Breast epithelium (tissue), 4 donors: ENCODE data around the gene LBHD2. TPM values are rescaled to one million over a fixed set of nuclear protein-coding genes. Genes with fewer than 3 reads are reported as not detected.

Experiments used
- DNase-seq, 2 donors: peaks; one replicate each; pipeline ENCODE4 v3.0.0-alpha.2; 2019; ENCODE audit warnings: low spot score in 2 of 2
- H3K27ac ChIP-seq, 2 donors: fragments of 200-600 bp; sonication (generic) in 1 of 2; one replicate each; pipeline ENCODE4 v1.5.1; 2016 to 2019; ENCODE audit warnings: mild to moderate bottlenecking in 1 of 2
- H3K27me3 ChIP-seq, 2 donors: fragments of 200-600 bp; sonication (generic) in 1 of 2; one replicate each; pipeline versions ENCODE4 v1.5.1 to v1.6.0; 2017 to 2019; ENCODE audit warnings: control low read depth in 1 of 2, mild to moderate bottlenecking in 1 of 2
- H3K36me3 ChIP-seq: fragments of 200-600 bp; one replicate; pipeline ENCODE4 v1.5.1; 2019
- H3K4me1 ChIP-seq, 2 donors: fragments of 200-600 bp; sonication (generic); one replicate each; pipeline ENCODE4 v1.5.1; 2016 to 2019; ENCODE audit warnings: control low read depth in 1 of 2
- H3K4me3 ChIP-seq, 3 donors: fragments of 200-600 bp; sonication (generic); 1 replicate in 2 of 3; 2 replicates in 1 of 3; pipeline ENCODE4 v1.5.1; 2016 to 2019; ENCODE audit warnings: mild to moderate bottlenecking in 3 of 3, moderate library complexity in 2 of 3
- H3K9me3 ChIP-seq, 2 donors: fragments of 200-600 bp; sonication (generic) in 1 of 2; one replicate each; pipeline ENCODE4 v1.5.1; 2016 to 2019; ENCODE audit warnings: control low read depth in 1 of 2
- CTCF ChIP-seq, 3 donors: fragments of 450-650 bp; IDR thresholded peaks; one replicate each; pipeline ENCODE4 v1.5.1; 2016 to 2017; ENCODE audit warnings: antibody characterized with exemption in 3 of 3, mild to moderate bottlenecking in 3 of 3, moderate library complexity in 3 of 3
- POLR2A ChIP-seq: fragments of 450-650 bp; IDR thresholded peaks from one replicate; pipeline ENCODE4 v1.6.1; 2016; ENCODE audit warnings: antibody characterized with exemption, mild to moderate bottlenecking, moderate library complexity
- POLR2AphosphoS5 ChIP-seq, 3 donors: sonication (generic); formaldehyde crosslinking; IDR thresholded peaks; one replicate each; pipeline ENCODE4 v1.6.1; 2017; ENCODE audit warnings: antibody characterized with exemption in 3 of 3
- intact Hi-C: fragments of 100-400 bp; cut with DNase I; formaldehyde crosslinking; loops from one replicate; pipeline ENCODE4 v1.15.1; 2023; ENCODE audit warnings: low total_unique reads
- total RNA-seq, 3 donors: library from RNA; depleted of rRNA; stranded (reverse); fragments of >200 nt; gene quantifications; one replicate each; pipeline ENCODE4 v1.1.0, GENCODE V29; 2016

The LBHD2 gene
- total RNA-seq, 3 donors from 2014 or later: not detected

GRCh38 chr14:103078860-103079587 is 5.0 kb upstream of the LBHD2 start:
- intact Hi-C loops: no loop called here
- H3K4me1 ChIP-seq: peaks cover 0 to 6% of the 10 kb centered on the region in 2 donors
- TF ChIP-seq POLR2A (no peak), POLR2AphosphoS5 (IDR thresholded peaks at IDR 0.05) (no peak), CTCF (IDR thresholded peaks at IDR 0.05) (no peak)

GRCh38 chr14:103081951-103082350 is 2.1 kb upstream of the LBHD2 start:
- intact Hi-C loops: no loop called here

More at GRCh38 chr14:103078860-103079587, 5.0 kb upstream of the LBHD2 start:
- Histone ChIP-seq H3K36me3 (no peaks in the 10 kb centered on the region), H3K27me3 (peaks cover 0 to 2% of the 10 kb centered on the region in 2 donors), H3K9me3 (no peaks in the 10 kb centered on the region), H3K4me3 (no peak overlapping the region), H3K27ac (no peak overlapping the region)
- no peak for DNase-seq

GRCh38 chr14:103085106-103086091 is 1.4 kb downstream of the LBHD2 start:
- no peaks in the 10 kb centered on the region for H3K9me3 ChIP-seq
- no peaks in the 10 kb centered on the region for H3K36me3 ChIP-seq
- intact Hi-C loops: no loop called here
- H3K27me3 ChIP-seq: peaks cover 0 to 22% of the 10 kb centered on the region in 2 donors
- H3K4me1 ChIP-seq: no peaks in the 10 kb centered on the region
- H3K4me3 ChIP-seq: no peak overlapping the region
- TF ChIP-seq POLR2AphosphoS5 (IDR thresholded peaks at IDR 0.05) (no peak), POLR2A (no peak)
- DNase-seq: no peak
- no peak overlapping the region for H3K27ac ChIP-seq

More at GRCh38 chr14:103081951-103082350, 2.1 kb upstream of the LBHD2 start:
- no peak overlapping the region for H3K27ac ChIP-seq
- H3K4me3 ChIP-seq: no peak overlapping the region
- peaks cover 0 to 22% of the 10 kb centered on the region in 2 donors for H3K27me3 ChIP-seq
- no peaks in the 10 kb centered on the region for H3K4me1 ChIP-seq
- TF ChIP-seq POLR2A: no peak
- TF ChIP-seq CTCF (IDR thresholded peaks at IDR 0.05): no peak
- no peak for TF ChIP-seq POLR2AphosphoS5 (IDR thresholded peaks at IDR 0.05)
- DNase-seq: no peak
- no peaks in the 10 kb centered on the region for H3K9me3 ChIP-seq
- H3K36me3 ChIP-seq: no peaks in the 10 kb centered on the region

GRCh38 chr14:103086771-103087342 is 2.8 kb downstream of the LBHD2 start:
- TF ChIP-seq POLR2A (no peak), POLR2AphosphoS5 (IDR thresholded peaks at IDR 0.05) (no peak), CTCF (IDR thresholded peaks at IDR 0.05) (no peak)
- H3K27me3 ChIP-seq: peaks cover 0 to 22% of the 10 kb centered on the region in 2 donors
- no peak for DNase-seq
- H3K9me3 ChIP-seq: no peaks in the 10 kb centered on the region
- no peaks in the 10 kb centered on the region for H3K36me3 ChIP-seq
- H3K27ac ChIP-seq: no peak overlapping the region
- intact Hi-C loops: no loop called here
- H3K4me3 ChIP-seq: no peak overlapping the region
- no peaks in the 10 kb centered on the region for H3K4me1 ChIP-seq

- no peak overlapping the region for H3K27ac ChIP-seq
- peaks cover 0 to 22% of the 10 kb centered on the region in 2 donors for H3K27me3 ChIP-seq
Observed at GRCh38 chr14:103087343-103087835, 3.4 kb downstream of the LBHD2 start.

More at GRCh38 chr14:103087343-103087835, 3.4 kb downstream of the LBHD2 start:
- no peak for TF ChIP-seq CTCF (IDR thresholded peaks at IDR 0.05)
- TF ChIP-seq POLR2A: no peak
- no peak for TF ChIP-seq POLR2AphosphoS5 (IDR thresholded peaks at IDR 0.05)
- Histone ChIP-seq H3K4me1 (no peaks in the 10 kb centered on the region), H3K4me3 (no peak overlapping the region), H3K9me3 (no peaks in the 10 kb centered on the region), H3K36me3 (no peaks in the 10 kb centered on the region)
- DNase-seq: no peak
- intact Hi-C loops: no loop called here
